ENCODE data around the gene FOXO3. TPM values are rescaled to one million over a fixed set of nuclear protein-coding genes. Genes with fewer than 3 reads are reported as not detected.

Gene FOXO3
- total RNA-seq, 1 donor from 2014 or later: 34.6 TPM

DNA sequence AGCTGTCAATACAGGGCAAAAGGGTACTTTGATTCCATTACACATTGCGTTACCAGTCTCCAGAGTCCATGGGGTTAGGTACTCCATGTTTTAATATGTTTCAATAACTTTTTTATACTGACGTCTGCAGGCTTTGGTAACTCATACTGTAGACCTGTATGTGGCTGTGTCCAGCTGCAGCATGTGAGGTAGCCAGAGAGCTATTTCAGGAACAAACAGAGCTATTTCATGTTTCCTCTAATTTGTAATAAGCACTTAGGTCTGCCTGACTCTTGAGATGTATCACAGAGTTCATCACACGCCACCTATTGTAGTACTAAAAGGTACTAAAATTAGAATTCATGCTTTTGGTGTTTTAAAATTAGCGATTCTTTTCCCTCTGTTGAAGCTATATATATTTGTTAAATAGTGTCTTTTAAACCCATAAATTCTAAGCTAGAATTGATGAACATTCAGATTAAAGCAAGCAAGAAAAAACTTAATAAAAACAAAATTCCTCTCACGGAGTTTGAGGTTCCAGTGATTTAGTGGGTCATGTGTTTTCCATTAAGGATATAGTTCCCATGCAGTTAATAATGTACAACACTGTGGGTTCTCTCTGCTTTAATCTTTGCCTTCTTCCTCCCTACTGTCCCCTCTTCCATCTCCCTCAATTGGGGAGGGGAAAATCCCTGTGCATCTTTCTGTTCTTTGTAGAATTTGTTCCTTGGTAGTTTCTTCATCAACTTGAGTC lies 37.0 kb downstream of the FOXO3 start:
- H3K9me3 Mint-ChIP-seq (ENCODE audit: unreplicated experiment): no peaks in the 10 kb centered on the region

GRCh38 chr6:108598305-108598863 lies 37.7 kb downstream of the FOXO3 start:
- DNase-seq (ENCODE audit: low spot score): no peak
- Mint-ChIP-seq H3K27me3 (ENCODE audit: unreplicated experiment) (peaks cover 1% of the 10 kb centered on the region), H3K27ac (ENCODE audit: unreplicated experiment) (no peak overlapping the region), H3K36me3 (ENCODE audit: low read depth, unreplicated experiment) (no peaks in the 10 kb centered on the region), H3K4me1 (ENCODE audit: unreplicated experiment) (peaks cover 37% of the 10 kb centered on the region), H3K4me3 (ENCODE audit: unreplicated experiment) (no peak overlapping the region), H3K9me3 (ENCODE audit: unreplicated experiment) (no peaks in the 10 kb centered on the region)
- TF ChIP-seq, protein P1, sequence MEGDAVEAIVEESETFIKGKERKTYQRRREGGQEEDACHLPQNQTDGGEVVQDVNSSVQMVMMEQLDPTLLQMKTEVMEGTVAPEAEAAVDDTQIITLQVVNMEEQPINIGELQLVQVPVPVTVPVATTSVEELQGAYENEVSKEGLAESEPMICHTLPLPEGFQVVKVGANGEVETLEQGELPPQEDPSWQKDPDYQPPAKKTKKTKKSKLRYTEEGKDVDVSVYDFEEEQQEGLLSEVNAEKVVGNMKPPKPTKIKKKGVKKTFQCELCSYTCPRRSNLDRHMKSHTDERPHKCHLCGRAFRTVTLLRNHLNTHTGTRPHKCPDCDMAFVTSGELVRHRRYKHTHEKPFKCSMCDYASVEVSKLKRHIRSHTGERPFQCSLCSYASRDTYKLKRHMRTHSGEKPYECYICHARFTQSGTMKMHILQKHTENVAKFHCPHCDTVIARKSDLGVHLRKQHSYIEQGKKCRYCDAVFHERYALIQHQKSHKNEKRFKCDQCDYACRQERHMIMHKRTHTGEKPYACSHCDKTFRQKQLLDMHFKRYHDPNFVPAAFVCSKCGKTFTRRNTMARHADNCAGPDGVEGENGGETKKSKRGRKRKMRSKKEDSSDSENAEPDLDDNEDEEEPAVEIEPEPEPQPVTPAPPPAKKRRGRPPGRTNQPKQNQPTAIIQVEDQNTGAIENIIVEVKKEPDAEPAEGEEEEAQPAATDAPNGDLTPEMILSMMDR (IDR thresholded peaks at IDR 0.05; ENCODE audit: unreplicated experiment): no peak

More for the DNA sequence above, 37.0 kb downstream of the FOXO3 start:
- Mint-ChIP-seq H3K4me1 (ENCODE audit: unreplicated experiment) (peaks cover 41% of the 10 kb centered on the region), H3K27ac (ENCODE audit: unreplicated experiment) (no peak overlapping the region), H3K27me3 (ENCODE audit: unreplicated experiment) (peaks cover 1% of the 10 kb centered on the region), H3K4me3 (ENCODE audit: unreplicated experiment) (no peak overlapping the region), H3K36me3 (ENCODE audit: low read depth, unreplicated experiment) (no peaks in the 10 kb centered on the region)
- no peak for DNase-seq (ENCODE audit: low spot score)
- TF ChIP-seq, protein P1 (IDR thresholded peaks at IDR 0.05; ENCODE audit: unreplicated experiment): no peak

- no peaks in the 10 kb centered on the region for H3K27me3 Mint-ChIP-seq (ENCODE audit: unreplicated experiment)
- TF ChIP-seq, protein P1 (IDR thresholded peaks at IDR 0.05; ENCODE audit: unreplicated experiment): no peak
- no peak overlapping the region for H3K27ac Mint-ChIP-seq (ENCODE audit: unreplicated experiment)
- H3K4me1 Mint-ChIP-seq (ENCODE audit: unreplicated experiment): peaks cover 32% of the 10 kb centered on the region
- DNase-seq (ENCODE audit: low spot score): no peak
- no peaks in the 10 kb centered on the region for H3K9me3 Mint-ChIP-seq (ENCODE audit: unreplicated experiment)
- no peaks in the 10 kb centered on the region for H3K36me3 Mint-ChIP-seq (ENCODE audit: low read depth, unreplicated experiment)
- H3K4me3 Mint-ChIP-seq (ENCODE audit: unreplicated experiment): no peak overlapping the region
These were observed 43.4 kb downstream of the FOXO3 start for GRCh38 chr6:108604156-108604555.

DNA sequence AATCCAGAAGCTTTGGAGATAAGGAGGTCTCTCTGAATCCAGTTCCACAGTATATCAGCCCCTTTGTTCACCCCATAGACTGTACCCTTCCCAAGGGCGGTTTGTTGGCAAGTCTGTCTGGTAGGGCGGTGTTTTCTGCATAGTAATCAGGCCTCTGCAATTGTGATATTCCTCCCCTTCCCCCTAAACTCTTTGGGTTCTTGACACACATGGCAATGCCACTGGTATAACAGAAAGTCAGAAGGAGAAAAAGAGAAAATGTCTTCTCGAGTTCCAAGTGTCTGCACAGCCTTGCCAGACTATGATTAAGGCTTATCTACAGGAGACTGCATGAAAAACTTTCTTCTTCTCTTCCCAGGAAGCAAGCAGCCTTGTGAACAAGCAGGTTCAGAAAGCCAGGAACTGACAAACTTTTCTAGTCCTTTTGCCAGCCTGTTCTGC lies 45.6 kb downstream of the FOXO3 start:
- no peak for DNase-seq (ENCODE audit: low spot score)
- H3K9me3 Mint-ChIP-seq (ENCODE audit: unreplicated experiment): no peaks in the 10 kb centered on the region
- TF ChIP-seq, protein P1 (IDR thresholded peaks at IDR 0.05; ENCODE audit: unreplicated experiment): no peak
- H3K36me3 Mint-ChIP-seq (ENCODE audit: low read depth, unreplicated experiment): no peaks in the 10 kb centered on the region
- H3K4me3 Mint-ChIP-seq (ENCODE audit: unreplicated experiment): no peak overlapping the region
- no peaks in the 10 kb centered on the region for H3K27me3 Mint-ChIP-seq (ENCODE audit: unreplicated experiment)
- H3K27ac Mint-ChIP-seq (ENCODE audit: unreplicated experiment): peak overlapping the region; percentile 34
- peaks cover 47% of the 10 kb centered on the region for H3K4me1 Mint-ChIP-seq (ENCODE audit: unreplicated experiment)

Data from endothelial cell (in vitro differentiated cells).